B cell (primary cell): Measurements from ENCODE around the gene GZMB.

Source experiments
- EZH2 ChIP-seq: IDR thresholded peaks from 2 replicates; pipeline ENCODE4 v1.6.1; 2012; ENCODE audit warnings: borderline replicate concordance, low read depth, mild to moderate bottlenecking, moderate library complexity, low read length; ENCODE audit not compliant: insufficient read depth, poor library complexity, severe bottlenecking
- TF ChIP-seq, protein P1 (sequence below): fragments of 200-600 bp; IDR thresholded peaks from one replicate; pipeline ENCODE4 v1.8.0; 2022; ENCODE audit warnings: antibody characterized with exemption, mild to moderate bottlenecking

DNA sequence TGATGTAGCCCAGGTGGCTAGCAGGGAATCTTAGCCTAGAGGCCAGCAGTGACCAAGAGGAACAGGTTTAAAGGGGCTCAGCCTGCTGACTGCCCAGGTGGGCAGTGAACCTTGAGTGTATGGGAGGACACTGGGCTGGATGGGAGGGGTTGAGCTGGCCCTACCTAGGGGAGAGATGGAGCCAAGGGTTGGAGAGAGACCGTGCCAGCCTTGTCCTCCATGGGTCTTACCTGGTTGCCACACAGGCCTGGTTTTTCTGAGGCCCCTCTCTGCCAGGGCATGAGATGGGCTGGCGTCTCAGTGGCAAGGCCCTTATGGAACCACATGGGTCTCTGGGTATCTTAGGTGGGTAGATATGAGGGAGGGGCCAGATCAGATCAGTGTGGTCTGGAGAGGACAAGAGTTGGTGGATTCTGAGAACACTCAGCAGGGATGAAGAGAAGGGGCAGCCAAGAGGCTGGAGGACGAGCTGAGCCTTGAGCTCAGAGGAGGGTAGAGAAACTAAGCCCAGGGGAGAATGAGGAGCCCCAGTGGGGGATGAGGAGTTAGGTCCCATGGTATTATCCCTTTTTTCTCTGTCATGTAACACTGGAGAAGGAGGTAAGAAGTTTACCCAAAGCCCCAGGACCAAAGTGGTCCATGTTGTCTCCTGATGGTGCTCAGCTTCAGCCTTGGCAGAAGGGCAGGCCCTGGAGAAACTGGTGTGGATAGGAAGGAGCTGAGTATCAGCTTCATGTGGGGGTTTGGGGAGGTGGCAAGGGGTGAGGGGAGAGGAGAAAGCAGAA lies 3.7 kb downstream of the GZMB start:
- TF ChIP-seq, protein P1, sequence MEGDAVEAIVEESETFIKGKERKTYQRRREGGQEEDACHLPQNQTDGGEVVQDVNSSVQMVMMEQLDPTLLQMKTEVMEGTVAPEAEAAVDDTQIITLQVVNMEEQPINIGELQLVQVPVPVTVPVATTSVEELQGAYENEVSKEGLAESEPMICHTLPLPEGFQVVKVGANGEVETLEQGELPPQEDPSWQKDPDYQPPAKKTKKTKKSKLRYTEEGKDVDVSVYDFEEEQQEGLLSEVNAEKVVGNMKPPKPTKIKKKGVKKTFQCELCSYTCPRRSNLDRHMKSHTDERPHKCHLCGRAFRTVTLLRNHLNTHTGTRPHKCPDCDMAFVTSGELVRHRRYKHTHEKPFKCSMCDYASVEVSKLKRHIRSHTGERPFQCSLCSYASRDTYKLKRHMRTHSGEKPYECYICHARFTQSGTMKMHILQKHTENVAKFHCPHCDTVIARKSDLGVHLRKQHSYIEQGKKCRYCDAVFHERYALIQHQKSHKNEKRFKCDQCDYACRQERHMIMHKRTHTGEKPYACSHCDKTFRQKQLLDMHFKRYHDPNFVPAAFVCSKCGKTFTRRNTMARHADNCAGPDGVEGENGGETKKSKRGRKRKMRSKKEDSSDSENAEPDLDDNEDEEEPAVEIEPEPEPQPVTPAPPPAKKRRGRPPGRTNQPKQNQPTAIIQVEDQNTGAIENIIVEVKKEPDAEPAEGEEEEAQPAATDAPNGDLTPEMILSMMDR: no peak
- no peak for TF ChIP-seq EZH2
